Smooth muscle cell (in vitro differentiated cells): ENCODE results near the gene POU2F1. TPM values are rescaled to one million over a fixed set of nuclear protein-coding genes. Genes with fewer than 3 reads are reported as not detected.

Experiments
- DNase-seq: peaks from one replicate; lab custom pipeline; 2025; ENCODE audit not compliant: unreplicated experiment; lab: John Stamatoyannopoulos, UW
- H2AFZ ChIP-seq: fragments of 200-600 bp; sonication (generic); 2 replicates; pipeline ENCODE4 v1.6.0; 2016; ENCODE audit warnings: antibody characterized with exemption, low read depth, mild to moderate bottlenecking
- H3F3A ChIP-seq: fragments of 200-600 bp; sonication (generic); 2 replicates; pipeline ENCODE4 v1.6.0; 2017; ENCODE audit warnings: antibody characterized with exemption, low read depth
- H3K27ac ChIP-seq: fragments of 200-600 bp; sonication (generic); 2 replicates; pipeline ENCODE4 v1.5.1; 2016; ENCODE audit warnings: low read depth, mild to moderate bottlenecking
- H3K27me3 ChIP-seq: fragments of 200-600 bp; sonication (generic); 2 replicates; pipeline ENCODE4 v1.6.1; 2016; ENCODE audit warnings: low read depth, mild to moderate bottlenecking
- H3K36me3 ChIP-seq: fragments of 200-600 bp; sonication (generic); 2 replicates; pipeline ENCODE4 v1.5.1; 2016; ENCODE audit warnings: low read depth
- H3K4me1 ChIP-seq: fragments of 200-600 bp; sonication (generic); 2 replicates; pipeline ENCODE4 v1.5.1; 2016; ENCODE audit warnings: low read depth
- H3K4me2 ChIP-seq: fragments of 200-600 bp; sonication (generic); 2 replicates; pipeline ENCODE4 v1.6.0; 2016; ENCODE audit warnings: mild to moderate bottlenecking
- H3K4me3 ChIP-seq: fragments of 200-600 bp; sonication (generic); 2 replicates; pipeline ENCODE4 v1.5.1; 2016; ENCODE audit warnings: mild to moderate bottlenecking
- H3K79me2 ChIP-seq: fragments of 200-600 bp; sonication (generic); 2 replicates; pipeline ENCODE4 v1.6.0; 2016; ENCODE audit warnings: low read depth, mild to moderate bottlenecking
- H3K9ac ChIP-seq: fragments of 200-600 bp; sonication (generic); 2 replicates; pipeline ENCODE4 v1.6.0; 2016; ENCODE audit warnings: low read depth
- H3K9me3 ChIP-seq: fragments of 200-600 bp; sonication (generic); replicated peaks from 2 replicates; pipeline ENCODE4 v1.5.1; 2016; ENCODE audit warnings: low read depth
- H4K20me1 ChIP-seq: fragments of 200-600 bp; sonication (generic); 2 replicates; pipeline ENCODE4 v1.6.0; 2016; ENCODE audit warnings: low read depth
- WGBS: methylation state at CpG from one replicate; pipeline ENCODE4 v1.1.7; 2016; ENCODE audit warnings: low lambda C conversion rate; 5-methylcytosine and 5-hydroxymethylcytosine counted together
- polyA plus RNA-seq: library from polyadenylated mRNA; unstranded; fragments of >200 nt; fragmentation: Nextera tagmentation; extraction: Ambion mirVana; gene quantifications from 2 replicates; pipeline ENCODE4 v1.2.1, GENCODE V29; 2016
- total RNA-seq: library from RNA; depleted of rRNA; stranded (reverse); fragments of >200 nt; gene quantifications from 2 replicates; pipeline ENCODE4 v1.2.3, GENCODE V29; 2014
- TF ChIP-seq, protein P1 (sequence below): fragments of 200-600 bp; sonication (generic); IDR thresholded peaks from 2 replicates; pipeline ENCODE4 v1.5.1; 2017; ENCODE audit warnings: borderline replicate concordance, mild to moderate bottlenecking, antibody characterized with exemption; ENCODE audit not compliant: insufficient read depth, poor library complexity, severe bottlenecking

Gene POU2F1
- total and polyA plus RNA-seq, 2 experiments from 2014 or later, result 5.3 to 15.6 TPM

DNA sequence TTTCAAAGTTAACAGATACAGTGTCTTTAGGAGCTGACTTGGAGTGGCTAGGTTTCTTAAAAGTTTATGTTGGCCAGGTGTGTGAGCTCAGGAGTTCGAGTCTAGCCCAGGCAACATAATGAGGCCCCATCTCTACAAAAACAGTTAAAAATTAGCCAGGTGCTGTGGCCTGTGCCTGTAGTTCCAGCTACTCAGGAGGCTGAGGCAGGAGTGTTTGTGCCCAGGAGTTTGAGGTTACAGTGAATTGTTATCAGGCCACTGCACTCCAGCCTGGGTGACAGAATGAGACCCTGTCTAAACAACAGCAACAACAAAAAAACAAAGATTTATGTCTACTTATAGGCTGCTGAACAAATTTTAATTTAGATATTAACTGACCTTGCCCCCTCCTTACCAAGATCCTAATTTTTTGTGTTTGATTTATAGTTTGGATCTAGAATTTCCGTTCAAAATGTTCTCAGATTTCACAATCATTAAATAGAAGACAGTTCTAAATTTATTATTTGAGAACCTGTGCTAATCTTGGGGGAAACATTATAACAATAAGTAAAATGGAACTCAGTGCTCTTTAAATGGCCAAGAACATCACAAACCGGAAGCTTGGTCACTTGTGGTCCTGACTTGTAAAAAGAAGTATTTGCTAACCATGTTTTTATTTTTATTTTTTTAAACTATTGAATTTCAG is 67.8 kb downstream of the POU2F1 start:
- TF ChIP-seq, protein P1, sequence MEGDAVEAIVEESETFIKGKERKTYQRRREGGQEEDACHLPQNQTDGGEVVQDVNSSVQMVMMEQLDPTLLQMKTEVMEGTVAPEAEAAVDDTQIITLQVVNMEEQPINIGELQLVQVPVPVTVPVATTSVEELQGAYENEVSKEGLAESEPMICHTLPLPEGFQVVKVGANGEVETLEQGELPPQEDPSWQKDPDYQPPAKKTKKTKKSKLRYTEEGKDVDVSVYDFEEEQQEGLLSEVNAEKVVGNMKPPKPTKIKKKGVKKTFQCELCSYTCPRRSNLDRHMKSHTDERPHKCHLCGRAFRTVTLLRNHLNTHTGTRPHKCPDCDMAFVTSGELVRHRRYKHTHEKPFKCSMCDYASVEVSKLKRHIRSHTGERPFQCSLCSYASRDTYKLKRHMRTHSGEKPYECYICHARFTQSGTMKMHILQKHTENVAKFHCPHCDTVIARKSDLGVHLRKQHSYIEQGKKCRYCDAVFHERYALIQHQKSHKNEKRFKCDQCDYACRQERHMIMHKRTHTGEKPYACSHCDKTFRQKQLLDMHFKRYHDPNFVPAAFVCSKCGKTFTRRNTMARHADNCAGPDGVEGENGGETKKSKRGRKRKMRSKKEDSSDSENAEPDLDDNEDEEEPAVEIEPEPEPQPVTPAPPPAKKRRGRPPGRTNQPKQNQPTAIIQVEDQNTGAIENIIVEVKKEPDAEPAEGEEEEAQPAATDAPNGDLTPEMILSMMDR, result no peak
- WGBS, result 91% methylated on average over 3 of the region's 3 CpGs
- Histone ChIP-seq H3K9me3 (no peaks in the 10 kb centered on the region), H2AFZ (no peak overlapping the region), H3K27ac (no peak overlapping the region), H3F3A (no peaks in the 10 kb centered on the region), H3K4me1 (peaks cover 3% of the 10 kb centered on the region), H3K36me3 (no peaks in the 10 kb centered on the region), H4K20me1 (peaks cover 69% of the 10 kb centered on the region), H3K9ac (no peak overlapping the region), H3K4me3 (no peak overlapping the region), H3K27me3 (no peaks in the 10 kb centered on the region), H3K4me2 (no peak overlapping the region), H3K79me2 (peaks cover 46% of the 10 kb centered on the region)
- no peak for DNase-seq

DNA sequence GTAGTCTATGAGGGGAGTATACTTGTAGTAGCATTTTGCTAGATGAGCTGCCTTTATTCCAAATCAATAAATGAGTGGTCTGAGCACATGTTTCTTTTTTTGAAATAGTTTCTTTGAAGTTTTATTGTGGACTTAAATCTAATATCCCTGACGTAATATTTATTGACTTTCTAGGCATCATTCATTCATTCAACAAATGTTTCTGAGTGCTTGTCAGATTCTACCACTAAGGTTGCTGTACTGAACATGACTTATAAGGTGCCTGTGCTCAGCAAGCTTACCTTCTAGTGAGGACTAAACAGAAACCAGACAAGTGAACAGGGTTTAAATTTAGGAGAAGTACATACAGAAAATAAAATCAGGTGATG is 68.4 kb downstream of the POU2F1 start:
- Histone ChIP-seq H3F3A (no peaks in the 10 kb centered on the region), H3K36me3 (no peaks in the 10 kb centered on the region), H3K4me3 (no peak overlapping the region), H2AFZ (no peak overlapping the region), H3K9me3 (no peaks in the 10 kb centered on the region), H3K9ac (no peak overlapping the region), H3K4me1 (peaks cover 3% of the 10 kb centered on the region), H3K4me2 (no peak overlapping the region), H3K27ac (no peak overlapping the region), H3K27me3 (no peaks in the 10 kb centered on the region), H3K79me2 (peaks cover 41% of the 10 kb centered on the region), H4K20me1 (peaks cover 67% of the 10 kb centered on the region)
- DNase-seq, result no peak
- TF ChIP-seq, protein P1, result no peak
- 96% methylated on average over 1 of the region's 1 CpG for WGBS

DNA sequence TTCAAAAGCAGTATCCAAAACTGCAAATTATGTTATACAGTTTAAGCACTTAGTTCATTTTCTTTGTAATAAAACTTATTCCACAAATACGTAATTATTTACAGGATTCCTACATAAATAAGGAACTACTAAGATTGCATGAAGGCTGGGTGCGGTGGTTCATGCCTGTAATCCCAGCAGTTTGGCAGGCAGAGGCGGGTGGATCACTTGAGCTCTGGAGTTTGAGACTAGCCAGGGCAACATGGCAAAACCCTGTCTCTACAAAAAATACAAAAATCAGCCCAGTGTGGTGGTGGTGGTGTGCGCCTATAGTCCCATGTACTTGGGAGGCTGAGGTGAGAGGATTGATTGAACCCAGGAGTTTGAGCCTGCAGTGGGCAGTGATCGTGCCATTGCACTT is 69.3 kb downstream of the POU2F1 start:
- H3K4me2 ChIP-seq, result no peak overlapping the region
- WGBS, result 93% methylated on average over 5 of the region's 5 CpGs
- TF ChIP-seq, protein P1, result no peak

More for the DNA sequence above, 69.3 kb downstream of the POU2F1 start:
- peaks cover 58% of the 10 kb centered on the region for H4K20me1 ChIP-seq
- no peak overlapping the region for H3K27ac ChIP-seq
- peaks cover 3% of the 10 kb centered on the region for H3K4me1 ChIP-seq
- DNase-seq, result no peak
- peaks cover 32% of the 10 kb centered on the region for H3K79me2 ChIP-seq
- no peaks in the 10 kb centered on the region for H3F3A ChIP-seq
- no peaks in the 10 kb centered on the region for H3K9me3 ChIP-seq
- no peaks in the 10 kb centered on the region for H3K36me3 ChIP-seq
- H2AFZ ChIP-seq, result no peak overlapping the region
- H3K9ac ChIP-seq, result no peak overlapping the region
- no peak overlapping the region for H3K4me3 ChIP-seq
- H3K27me3 ChIP-seq, result no peaks in the 10 kb centered on the region
